WTC11 (cell line): ENCODE data around the gene TCAP. TPM values are rescaled to one million over a fixed set of nuclear protein-coding genes. Genes with fewer than 3 reads are reported as not detected.

Experiments used
- ATAC-seq: fragments of 200-7000 bp; cut with Tn5 transposase; 2 replicates; pipeline ENCODE4 v1.10.0; 2021; ENCODE audit warnings: mild to moderate bottlenecking, moderate library complexity
- CTCF ChIA-PET: fragments of 300-600 bp; sonication (Branson Sonifier 250); formaldehyde crosslinking; loops from one replicate; lab custom pipeline; 2021; ENCODE audit warnings: antibody characterized with exemption; lab: Charles Lee
- POLR2A ChIA-PET: fragments of 350-600 bp; sonication (Branson Sonifier 250); formaldehyde crosslinking; loops from one replicate; lab custom pipeline; 2021; ENCODE audit warnings: antibody characterized with exemption; lab: Charles Lee
- DNase-seq: peaks from one replicate; pipeline ENCODE4 v3.0.0; 2021; ENCODE audit warnings: low spot score
- H3K27ac Mint-ChIP-seq: 2 replicates; pipeline ENCODE4 v1.8.0; 2021; ENCODE audit warnings: mixed read lengths
- H3K27me3 Mint-ChIP-seq: 2 replicates; pipeline ENCODE4 v1.8.0; 2021; ENCODE audit warnings: low read depth, mild to moderate bottlenecking, moderate library complexity, mixed read lengths
- H3K36me3 Mint-ChIP-seq: 2 replicates; pipeline ENCODE4 v1.8.0; 2021; ENCODE audit warnings: mixed read lengths
- H3K4me1 Mint-ChIP-seq: 2 replicates; pipeline ENCODE4 v1.8.0; 2022; ENCODE audit warnings: mixed read lengths
- H3K4me3 Mint-ChIP-seq: 2 replicates; pipeline ENCODE4 v1.8.0; 2021; ENCODE audit warnings: mild to moderate bottlenecking, moderate library complexity, mixed read lengths
- H3K9me3 Mint-ChIP-seq: 2 replicates; pipeline ENCODE4 v1.8.0; 2021; ENCODE audit warnings: mixed read lengths
- ELF4 ChIP-seq: sonication (generic); formaldehyde crosslinking; IDR thresholded peaks from 2 replicates; pipeline ENCODE4 v1.8.1; 2022; ENCODE audit warnings: low read depth, mild to moderate bottlenecking, moderate library complexity, missing genetic modification reagents
- JAZF1 ChIP-seq: fragments of 250-450 bp; sonication (Bioruptor Pico); IDR thresholded peaks from 2 replicates; pipeline ENCODE4 v1.9.0; 2021; ENCODE audit warnings: moderate library complexity, mild to moderate bottlenecking, inconsistent platforms
- NFE2L1 ChIP-seq: sonication (generic); formaldehyde crosslinking; IDR thresholded peaks from 2 replicates; pipeline ENCODE4 v1.8.1; 2023; ENCODE audit warnings: missing genetic modification reagents
- SMAD3 ChIP-seq: sonication (generic); formaldehyde crosslinking; IDR thresholded peaks from 2 replicates; pipeline ENCODE4 v1.8.0; 2022; ENCODE audit warnings: missing genetic modification reagents, mild to moderate bottlenecking, borderline replicate concordance
- ZNF138 ChIP-seq: sonication (generic); formaldehyde crosslinking; conservative IDR thresholded peaks from 2 replicates; pipeline ENCODE4 v1.8.1; 2022; ENCODE audit warnings: mild to moderate bottlenecking, moderate library complexity, missing genetic modification reagents
- ZNF396 ChIP-seq: fragments of 250-450 bp; sonication (Bioruptor Pico); IDR thresholded peaks from 2 replicates; pipeline ENCODE4 v1.8.0; 2021; ENCODE audit warnings: mild to moderate bottlenecking, moderate library complexity, borderline replicate concordance
- total RNA-seq: library from RNA; stranded (reverse); gene quantifications from 3 replicates; pipeline ENCODE4 v1.2.3, GENCODE V29; 2021
- TF ChIP-seq, protein P1 (sequence below): sonication (generic); formaldehyde crosslinking; IDR thresholded peaks from 2 replicates; pipeline ENCODE4 v1.8.0; 2022; ENCODE audit warnings: mild to moderate bottlenecking, missing genetic modification reagents
- TF ChIP-seq, protein P2 (sequence below): sonication (generic); formaldehyde crosslinking; IDR thresholded peaks from 2 replicates; pipeline ENCODE4 v1.8.0; 2023; ENCODE audit warnings: missing genetic modification reagents, mild to moderate bottlenecking, borderline replicate concordance
- TF ChIP-seq, protein P3 (sequence below): fragments of 250-450 bp; sonication (Bioruptor Pico); IDR thresholded peaks from 2 replicates; pipeline ENCODE4 v1.9.0; 2021; ENCODE audit warnings: mild to moderate bottlenecking
- TF ChIP-seq, protein P4 (sequence below): fragments of 200-600 bp; IDR thresholded peaks from 2 replicates; pipeline ENCODE4 v1.8.0; 2022; ENCODE audit warnings: antibody characterized with exemption
- TF ChIP-seq, protein P5 (sequence below): sonication (generic); formaldehyde crosslinking; IDR thresholded peaks from 2 replicates; pipeline ENCODE4 v1.8.1; 2022; ENCODE audit warnings: mild to moderate bottlenecking, missing genetic modification reagents, moderate library complexity, borderline replicate concordance
- TF ChIP-seq, protein P6 (sequence below): sonication (generic); formaldehyde crosslinking; conservative IDR thresholded peaks from 2 replicates; pipeline ENCODE4 v1.8.1; 2022; ENCODE audit warnings: mild to moderate bottlenecking, missing genetic modification reagents

TCAP gene
- total RNA-seq, 1 experiment from 2014 or later: 2.9 TPM

DNA sequence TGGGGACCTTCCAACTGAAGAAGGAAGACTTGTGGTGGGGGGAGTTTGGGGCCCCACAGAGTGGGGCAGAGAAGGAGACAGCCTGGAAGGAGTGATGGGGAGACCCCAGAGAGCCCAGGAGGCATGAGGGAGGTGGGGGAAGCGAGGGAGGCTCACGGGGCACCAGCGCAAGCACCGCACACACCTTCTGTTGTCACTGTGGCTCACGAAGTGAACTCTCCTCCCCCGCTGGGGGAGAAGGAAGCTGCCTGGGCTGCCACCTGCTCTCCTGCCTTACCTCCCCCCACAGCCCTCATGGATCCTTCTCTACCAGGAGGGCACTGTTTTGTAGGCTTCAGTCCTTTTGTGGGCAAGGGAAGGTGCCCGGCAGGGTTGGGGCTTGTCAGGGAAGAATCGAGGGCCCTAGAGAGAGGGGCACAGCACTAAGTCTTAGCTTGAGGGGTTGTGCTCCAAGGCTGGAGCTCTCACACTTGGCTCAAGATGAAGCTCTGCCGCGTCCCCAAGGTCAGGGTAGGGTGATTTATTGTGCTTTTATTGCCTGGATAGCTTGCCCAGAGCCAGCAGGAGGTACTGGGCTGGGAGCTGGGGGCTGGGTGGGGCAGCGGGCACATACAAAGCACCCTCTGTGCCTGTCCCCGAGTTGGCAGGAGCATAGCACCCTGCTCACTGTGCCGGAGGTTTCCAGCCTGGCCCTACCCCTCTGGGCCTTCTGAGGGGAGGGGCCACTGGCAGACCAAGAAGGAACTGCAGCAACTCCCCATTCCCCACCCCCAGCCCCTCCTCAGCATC, 32.8 kb upstream of the TCAP start (continued):
- TF ChIP-seq, protein P1, sequence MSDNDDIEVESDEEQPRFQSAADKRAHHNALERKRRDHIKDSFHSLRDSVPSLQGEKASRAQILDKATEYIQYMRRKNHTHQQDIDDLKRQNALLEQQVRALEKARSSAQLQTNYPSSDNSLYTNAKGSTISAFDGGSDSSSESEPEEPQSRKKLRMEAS (CRISPR knock-in tag): 0 out of 2 replicates have a peak, but pooled peaks have one; percentile 31
- TF ChIP-seq, protein P2, sequence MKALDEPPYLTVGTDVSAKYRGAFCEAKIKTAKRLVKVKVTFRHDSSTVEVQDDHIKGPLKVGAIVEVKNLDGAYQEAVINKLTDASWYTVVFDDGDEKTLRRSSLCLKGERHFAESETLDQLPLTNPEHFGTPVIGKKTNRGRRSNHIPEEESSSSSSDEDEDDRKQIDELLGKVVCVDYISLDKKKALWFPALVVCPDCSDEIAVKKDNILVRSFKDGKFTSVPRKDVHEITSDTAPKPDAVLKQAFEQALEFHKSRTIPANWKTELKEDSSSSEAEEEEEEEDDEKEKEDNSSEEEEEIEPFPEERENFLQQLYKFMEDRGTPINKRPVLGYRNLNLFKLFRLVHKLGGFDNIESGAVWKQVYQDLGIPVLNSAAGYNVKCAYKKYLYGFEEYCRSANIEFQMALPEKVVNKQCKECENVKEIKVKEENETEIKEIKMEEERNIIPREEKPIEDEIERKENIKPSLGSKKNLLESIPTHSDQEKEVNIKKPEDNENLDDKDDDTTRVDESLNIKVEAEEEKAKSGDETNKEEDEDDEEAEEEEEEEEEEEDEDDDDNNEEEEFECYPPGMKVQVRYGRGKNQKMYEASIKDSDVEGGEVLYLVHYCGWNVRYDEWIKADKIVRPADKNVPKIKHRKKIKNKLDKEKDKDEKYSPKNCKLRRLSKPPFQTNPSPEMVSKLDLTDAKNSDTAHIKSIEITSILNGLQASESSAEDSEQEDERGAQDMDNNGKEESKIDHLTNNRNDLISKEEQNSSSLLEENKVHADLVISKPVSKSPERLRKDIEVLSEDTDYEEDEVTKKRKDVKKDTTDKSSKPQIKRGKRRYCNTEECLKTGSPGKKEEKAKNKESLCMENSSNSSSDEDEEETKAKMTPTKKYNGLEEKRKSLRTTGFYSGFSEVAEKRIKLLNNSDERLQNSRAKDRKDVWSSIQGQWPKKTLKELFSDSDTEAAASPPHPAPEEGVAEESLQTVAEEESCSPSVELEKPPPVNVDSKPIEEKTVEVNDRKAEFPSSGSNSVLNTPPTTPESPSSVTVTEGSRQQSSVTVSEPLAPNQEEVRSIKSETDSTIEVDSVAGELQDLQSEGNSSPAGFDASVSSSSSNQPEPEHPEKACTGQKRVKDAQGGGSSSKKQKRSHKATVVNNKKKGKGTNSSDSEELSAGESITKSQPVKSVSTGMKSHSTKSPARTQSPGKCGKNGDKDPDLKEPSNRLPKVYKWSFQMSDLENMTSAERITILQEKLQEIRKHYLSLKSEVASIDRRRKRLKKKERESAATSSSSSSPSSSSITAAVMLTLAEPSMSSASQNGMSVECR (CRISPR knock-in tag): 0 out of 2 replicates have a peak, but pooled peaks have one; percentile 27
- TF ChIP-seq, protein P3, sequence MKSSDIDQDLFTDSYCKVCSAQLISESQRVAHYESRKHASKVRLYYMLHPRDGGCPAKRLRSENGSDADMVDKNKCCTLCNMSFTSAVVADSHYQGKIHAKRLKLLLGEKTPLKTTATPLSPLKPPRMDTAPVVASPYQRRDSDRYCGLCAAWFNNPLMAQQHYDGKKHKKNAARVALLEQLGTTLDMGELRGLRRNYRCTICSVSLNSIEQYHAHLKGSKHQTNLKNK (CRISPR knock-in tag): no peak
- TF ChIP-seq ZNF138 (CRISPR knock-in tag): no peak

DNA sequence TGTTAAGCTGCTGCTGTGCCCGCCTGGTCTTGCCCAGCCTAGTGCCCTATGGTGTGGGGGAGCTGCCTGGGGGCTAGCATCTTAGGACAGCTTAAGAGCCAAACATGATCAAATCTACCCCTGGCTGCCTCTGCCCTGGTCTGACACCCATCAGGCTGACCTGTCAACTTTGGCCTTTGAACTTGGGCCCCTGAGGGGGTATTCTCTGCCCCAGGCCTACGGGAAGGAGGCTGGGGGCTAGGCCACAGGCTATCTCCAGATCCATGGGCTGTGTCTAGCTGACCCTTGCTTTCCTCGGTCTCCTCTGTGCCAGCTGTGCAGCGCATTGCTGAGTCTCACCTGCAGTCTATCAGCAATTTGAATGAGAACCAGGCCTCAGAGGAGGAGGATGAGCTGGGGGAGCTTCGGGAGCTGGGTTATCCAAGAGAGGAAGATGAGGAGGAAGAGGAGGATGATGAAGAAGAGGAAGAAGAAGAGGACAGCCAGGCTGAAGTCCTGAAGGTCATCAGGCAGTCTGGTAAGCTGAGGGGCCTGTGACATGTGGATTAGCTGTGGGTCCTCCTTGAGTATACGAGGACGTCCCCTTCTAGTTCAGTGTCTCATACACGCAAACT, 31.5 kb upstream of the TCAP start:
- H3K27ac Mint-ChIP-seq: peak overlapping the region; percentile 91
- no peak overlapping the region for H3K4me3 Mint-ChIP-seq
- DNase-seq: no peak
- ATAC-seq: no peak
- H3K4me1 Mint-ChIP-seq: peaks cover 88% of the 10 kb centered on the region
- H3K9me3 Mint-ChIP-seq: no peaks in the 10 kb centered on the region
- 0 out of 2 replicates have a peak, but pooled peaks cover 2% of the 10 kb centered on the region for H3K27me3 Mint-ChIP-seq
- no peaks in the 10 kb centered on the region for H3K36me3 Mint-ChIP-seq
- TF ChIP-seq, protein P4, sequence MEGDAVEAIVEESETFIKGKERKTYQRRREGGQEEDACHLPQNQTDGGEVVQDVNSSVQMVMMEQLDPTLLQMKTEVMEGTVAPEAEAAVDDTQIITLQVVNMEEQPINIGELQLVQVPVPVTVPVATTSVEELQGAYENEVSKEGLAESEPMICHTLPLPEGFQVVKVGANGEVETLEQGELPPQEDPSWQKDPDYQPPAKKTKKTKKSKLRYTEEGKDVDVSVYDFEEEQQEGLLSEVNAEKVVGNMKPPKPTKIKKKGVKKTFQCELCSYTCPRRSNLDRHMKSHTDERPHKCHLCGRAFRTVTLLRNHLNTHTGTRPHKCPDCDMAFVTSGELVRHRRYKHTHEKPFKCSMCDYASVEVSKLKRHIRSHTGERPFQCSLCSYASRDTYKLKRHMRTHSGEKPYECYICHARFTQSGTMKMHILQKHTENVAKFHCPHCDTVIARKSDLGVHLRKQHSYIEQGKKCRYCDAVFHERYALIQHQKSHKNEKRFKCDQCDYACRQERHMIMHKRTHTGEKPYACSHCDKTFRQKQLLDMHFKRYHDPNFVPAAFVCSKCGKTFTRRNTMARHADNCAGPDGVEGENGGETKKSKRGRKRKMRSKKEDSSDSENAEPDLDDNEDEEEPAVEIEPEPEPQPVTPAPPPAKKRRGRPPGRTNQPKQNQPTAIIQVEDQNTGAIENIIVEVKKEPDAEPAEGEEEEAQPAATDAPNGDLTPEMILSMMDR: no peak
- TF ChIP-seq, protein P5, sequence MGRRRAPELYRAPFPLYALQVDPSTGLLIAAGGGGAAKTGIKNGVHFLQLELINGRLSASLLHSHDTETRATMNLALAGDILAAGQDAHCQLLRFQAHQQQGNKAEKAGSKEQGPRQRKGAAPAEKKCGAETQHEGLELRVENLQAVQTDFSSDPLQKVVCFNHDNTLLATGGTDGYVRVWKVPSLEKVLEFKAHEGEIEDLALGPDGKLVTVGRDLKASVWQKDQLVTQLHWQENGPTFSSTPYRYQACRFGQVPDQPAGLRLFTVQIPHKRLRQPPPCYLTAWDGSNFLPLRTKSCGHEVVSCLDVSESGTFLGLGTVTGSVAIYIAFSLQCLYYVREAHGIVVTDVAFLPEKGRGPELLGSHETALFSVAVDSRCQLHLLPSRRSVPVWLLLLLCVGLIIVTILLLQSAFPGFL (CRISPR knock-in tag): no peak
- TF ChIP-seq, protein P6, sequence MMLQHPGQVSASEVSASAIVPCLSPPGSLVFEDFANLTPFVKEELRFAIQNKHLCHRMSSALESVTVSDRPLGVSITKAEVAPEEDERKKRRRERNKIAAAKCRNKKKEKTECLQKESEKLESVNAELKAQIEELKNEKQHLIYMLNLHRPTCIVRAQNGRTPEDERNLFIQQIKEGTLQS (CRISPR knock-in tag): no peak
- TF ChIP-seq NFE2L1 (CRISPR knock-in tag) (no peak), ZNF396 (CRISPR knock-in tag) (no peak), JAZF1 (CRISPR knock-in tag) (no peak)
- ChIA-PET CTCF (interaction anchor here (1.0 to 23.6 kb wide), 11 partner anchors 12 to 121 kb away, joined by 3 to 876 read pairs (median 6); partner anchors contain the start of genes ERBB2, PNMT, PPP1R1B and TCAP), POLR2A (interaction anchor here (0.5 to 0.6 kb wide), 2 partner anchors 90 to 787 kb away, joined by 4 to 11 read pairs; no protein-coding TSS in a partner anchor)

DNA sequence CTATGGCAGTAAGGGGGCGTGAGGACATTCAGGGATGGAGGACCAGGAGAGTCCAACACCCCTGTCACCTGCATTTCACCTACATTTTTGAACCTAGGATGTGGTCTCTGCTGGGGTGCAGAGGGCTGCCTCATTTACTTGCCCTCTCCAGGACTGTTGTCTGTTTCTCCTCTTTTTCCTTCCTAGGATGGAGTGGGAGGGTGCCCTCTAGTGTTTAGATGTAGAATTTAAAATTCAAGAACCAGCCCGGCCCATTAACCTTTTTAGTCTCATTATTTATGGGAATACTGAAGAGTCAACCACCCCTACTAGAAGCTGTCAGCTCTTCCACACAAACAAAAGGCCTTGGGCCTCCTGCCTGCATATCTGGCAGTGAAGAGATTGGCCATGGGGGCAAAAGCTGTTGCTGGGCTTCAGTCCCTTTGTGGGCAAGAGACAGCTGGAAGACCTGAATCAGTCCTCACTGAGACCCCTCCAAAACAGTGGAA, 30.7 kb upstream of the TCAP start:
- H3K4me3 Mint-ChIP-seq: no peak overlapping the region
- peak; percentile 4 for ATAC-seq
- H3K9me3 Mint-ChIP-seq: no peaks in the 10 kb centered on the region
- TF ChIP-seq, protein P4: peak; percentile 64
- no peak for TF ChIP-seq SMAD3
- TF ChIP-seq ELF4 (CRISPR knock-in tag): no peak
- no peak for TF ChIP-seq ZNF138 (CRISPR knock-in tag)
- TF ChIP-seq, all 79 proteins: peak for 1
- H3K4me1 Mint-ChIP-seq: peaks cover 87% of the 10 kb centered on the region
- H3K36me3 Mint-ChIP-seq: no peaks in the 10 kb centered on the region
- POLR2A ChIA-PET: no interaction called here
- H3K27me3 Mint-ChIP-seq: no peaks in the 10 kb centered on the region
- CTCF ChIA-PET: interaction anchor here (0.6 to 23.6 kb wide), 20 partner anchors 13 to 135 kb away, joined by 3 to 876 read pairs (median 4); partner anchors contain the start of genes ERBB2, PNMT, PPP1R1B and TCAP
- peak overlapping the region; percentile 53 for H3K27ac Mint-ChIP-seq
- no peak for DNase-seq
